Ishikawa (cell line): ENCODE data around the gene XG.

Source experiments
- CEBPB ChIP-seq: IDR thresholded peaks from 2 replicates; pipeline ENCODE4 v1.6.1; 2012
- EGR1 ChIP-seq: IDR thresholded peaks from 2 replicates; pipeline ENCODE4 v1.6.1; 2012
- EP300 ChIP-seq: IDR thresholded peaks from 2 replicates; pipeline ENCODE4 v1.6.1; 2012; ENCODE audit warnings: borderline replicate concordance
- FOXM1 ChIP-seq: IDR thresholded peaks from 2 replicates; pipeline ENCODE4 v1.6.1; 2012; ENCODE audit warnings: low read depth, borderline replicate concordance
- NFIC ChIP-seq: IDR thresholded peaks from 2 replicates; pipeline ENCODE4 v1.6.1; 2012
- TAF1 ChIP-seq: IDR thresholded peaks from 2 replicates; pipeline ENCODE4 v1.6.1; 2012; ENCODE audit warnings: low read depth, mild to moderate bottlenecking
- TEAD4 ChIP-seq: IDR thresholded peaks from 2 replicates; pipeline ENCODE4 v1.6.1; 2012
- YY1 ChIP-seq: IDR thresholded peaks from 2 replicates; pipeline ENCODE4 v1.6.1; 2012; ENCODE audit warnings: low read depth
- ZBTB7A ChIP-seq: IDR thresholded peaks from 2 replicates; pipeline ENCODE4 v1.6.1; 2012; ENCODE audit warnings: low read depth
- TF ChIP-seq, protein P1 (sequence below): IDR thresholded peaks from 2 replicates; pipeline ENCODE4 v1.6.1; 2012
- TF ChIP-seq, protein P2 (sequence below): IDR thresholded peaks from 2 replicates; pipeline ENCODE4 v1.6.1; 2012; ENCODE audit warnings: low read depth, mild to moderate bottlenecking
- TF ChIP-seq, protein P3 (sequence below): IDR thresholded peaks from 2 replicates; pipeline ENCODE4 v1.6.1; 2012

DNA sequence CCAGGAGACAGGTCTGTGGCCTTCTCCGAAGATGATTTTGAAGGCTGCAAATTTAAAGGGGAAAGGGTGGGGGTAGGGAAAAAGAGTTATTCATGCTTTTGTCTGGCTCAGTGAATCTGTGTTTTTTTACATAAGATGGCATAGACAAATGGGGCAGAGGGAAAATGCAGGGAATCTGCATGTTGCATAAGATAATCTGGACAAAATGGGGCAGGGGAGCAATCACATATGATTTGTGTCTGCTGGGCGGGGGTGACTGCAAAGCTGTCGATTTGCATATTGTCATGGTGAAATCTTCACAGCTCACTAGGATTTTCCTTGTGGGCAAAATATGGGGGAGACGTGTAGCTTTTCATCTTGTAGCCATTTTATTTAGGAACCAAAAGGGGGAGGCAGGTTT is 47.5 kb downstream of the XG start:
- TF ChIP-seq, protein P1, sequence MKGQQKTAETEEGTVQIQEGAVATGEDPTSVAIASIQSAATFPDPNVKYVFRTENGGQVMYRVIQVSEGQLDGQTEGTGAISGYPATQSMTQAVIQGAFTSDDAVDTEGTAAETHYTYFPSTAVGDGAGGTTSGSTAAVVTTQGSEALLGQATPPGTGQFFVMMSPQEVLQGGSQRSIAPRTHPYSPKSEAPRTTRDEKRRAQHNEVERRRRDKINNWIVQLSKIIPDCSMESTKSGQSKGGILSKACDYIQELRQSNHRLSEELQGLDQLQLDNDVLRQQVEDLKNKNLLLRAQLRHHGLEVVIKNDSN = no peak
- TF ChIP-seq CEBPB (no peak), TAF1 (no peak), TEAD4 (no peak), FOXM1 (no peak), EGR1 (no peak), EP300 (no peak), NFIC (no peak), YY1 (no peak), ZBTB7A (no peak)
- TF ChIP-seq, protein P2, sequence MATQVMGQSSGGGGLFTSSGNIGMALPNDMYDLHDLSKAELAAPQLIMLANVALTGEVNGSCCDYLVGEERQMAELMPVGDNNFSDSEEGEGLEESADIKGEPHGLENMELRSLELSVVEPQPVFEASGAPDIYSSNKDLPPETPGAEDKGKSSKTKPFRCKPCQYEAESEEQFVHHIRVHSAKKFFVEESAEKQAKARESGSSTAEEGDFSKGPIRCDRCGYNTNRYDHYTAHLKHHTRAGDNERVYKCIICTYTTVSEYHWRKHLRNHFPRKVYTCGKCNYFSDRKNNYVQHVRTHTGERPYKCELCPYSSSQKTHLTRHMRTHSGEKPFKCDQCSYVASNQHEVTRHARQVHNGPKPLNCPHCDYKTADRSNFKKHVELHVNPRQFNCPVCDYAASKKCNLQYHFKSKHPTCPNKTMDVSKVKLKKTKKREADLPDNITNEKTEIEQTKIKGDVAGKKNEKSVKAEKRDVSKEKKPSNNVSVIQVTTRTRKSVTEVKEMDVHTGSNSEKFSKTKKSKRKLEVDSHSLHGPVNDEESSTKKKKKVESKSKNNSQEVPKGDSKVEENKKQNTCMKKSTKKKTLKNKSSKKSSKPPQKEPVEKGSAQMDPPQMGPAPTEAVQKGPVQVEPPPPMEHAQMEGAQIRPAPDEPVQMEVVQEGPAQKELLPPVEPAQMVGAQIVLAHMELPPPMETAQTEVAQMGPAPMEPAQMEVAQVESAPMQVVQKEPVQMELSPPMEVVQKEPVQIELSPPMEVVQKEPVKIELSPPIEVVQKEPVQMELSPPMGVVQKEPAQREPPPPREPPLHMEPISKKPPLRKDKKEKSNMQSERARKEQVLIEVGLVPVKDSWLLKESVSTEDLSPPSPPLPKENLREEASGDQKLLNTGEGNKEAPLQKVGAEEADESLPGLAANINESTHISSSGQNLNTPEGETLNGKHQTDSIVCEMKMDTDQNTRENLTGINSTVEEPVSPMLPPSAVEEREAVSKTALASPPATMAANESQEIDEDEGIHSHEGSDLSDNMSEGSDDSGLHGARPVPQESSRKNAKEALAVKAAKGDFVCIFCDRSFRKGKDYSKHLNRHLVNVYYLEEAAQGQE = no peak
- TF ChIP-seq, protein P3, sequence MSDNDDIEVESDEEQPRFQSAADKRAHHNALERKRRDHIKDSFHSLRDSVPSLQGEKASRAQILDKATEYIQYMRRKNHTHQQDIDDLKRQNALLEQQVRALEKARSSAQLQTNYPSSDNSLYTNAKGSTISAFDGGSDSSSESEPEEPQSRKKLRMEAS = no peak
